Mononuclear cell (primary cell): Measurements from ENCODE around the gene SPATS1. TPM values are rescaled to one million over a fixed set of nuclear protein-coding genes. Genes with fewer than 3 reads are reported as not detected.
"Not testable (repeated sequence)": the region's sequence is repeated elsewhere in the genome, so short reads cannot be mapped to it uniquely, and the experiment has no call there.

ENCODE experiments used
- H3K27me3 ChIP-seq: 2 replicates; pipeline ENCODE4 v1.6.0; 2011; ENCODE audit warnings: low read length, control low read depth; ENCODE audit not compliant: insufficient read depth
- H3K4me1 ChIP-seq: 2 replicates; pipeline ENCODE4 v1.5.1; 2011; ENCODE audit warnings: mild to moderate bottlenecking, low read length, control low read depth; ENCODE audit not compliant: insufficient read depth
- H3K4me3 ChIP-seq: 2 replicates; pipeline ENCODE4 v1.5.1; 2011; ENCODE audit warnings: mild to moderate bottlenecking, low read length, moderate library complexity
- H3K9me3 ChIP-seq: 2 replicates; pipeline ENCODE4 v1.5.1; 2011; ENCODE audit warnings: low read depth, mild to moderate bottlenecking, control low read depth, low read length
- total RNA-seq: library from RNA; depleted of rRNA; stranded (reverse); fragments of >200 nt; gene quantifications from one replicate; pipeline ENCODE4 v1.2.3, GENCODE V29; 2012

The SPATS1 gene
- total RNA-seq, 1 donor = not detected

GRCh38 chr6:44305200-44305725 is 37.2 kb upstream of the SPATS1 start:
- no peaks in the 10 kb centered on the region for H3K27me3 ChIP-seq
- no peak overlapping the region for H3K4me3 ChIP-seq
- H3K4me1 ChIP-seq = no peaks in the 10 kb centered on the region
- no peaks in the 10 kb centered on the region for H3K9me3 ChIP-seq

- peaks cover under 1% of the 10 kb centered on the region for H3K4me1 ChIP-seq
- H3K27me3 ChIP-seq = no peaks in the 10 kb centered on the region
- H3K9me3 ChIP-seq = no peaks in the 10 kb centered on the region
- no peak overlapping the region for H3K4me3 ChIP-seq
Measured at GRCh38 chr6:44306710-44307109, 35.7 kb upstream of the SPATS1 start.

- peaks cover 6% of the 10 kb centered on the region for H3K4me1 ChIP-seq
- no peaks in the 10 kb centered on the region for H3K9me3 ChIP-seq
- H3K27me3 ChIP-seq = no peaks in the 10 kb centered on the region
- H3K4me3 ChIP-seq = no peak overlapping the region
Measured at GRCh38 chr6:44307217-44307616, 35.2 kb upstream of the SPATS1 start.

GRCh38 chr6:44309092-44309491 is 33.4 kb upstream of the SPATS1 start:
- Histone ChIP-seq H3K9me3 (no peaks in the 10 kb centered on the region), H3K4me3 (no peak overlapping the region), H3K27me3 (no peaks in the 10 kb centered on the region), H3K4me1 (peaks cover 12% of the 10 kb centered on the region)

GRCh38 chr6:44309631-44310030 is 32.8 kb upstream of the SPATS1 start:
- no peaks in the 10 kb centered on the region for H3K27me3 ChIP-seq
- H3K4me1 ChIP-seq = peaks cover 12% of the 10 kb centered on the region
- no peak overlapping the region for H3K4me3 ChIP-seq
- no peaks in the 10 kb centered on the region for H3K9me3 ChIP-seq

- Histone ChIP-seq H3K4me1 (peaks cover 12% of the 10 kb centered on the region), H3K4me3 (no peak overlapping the region), H3K9me3 (no peaks in the 10 kb centered on the region), H3K27me3 (no peaks in the 10 kb centered on the region)
Measured at GRCh38 chr6:44310241-44310640, 32.2 kb upstream of the SPATS1 start.

- no peak overlapping the region for H3K4me3 ChIP-seq
- no peaks in the 10 kb centered on the region for H3K27me3 ChIP-seq
- H3K4me1 ChIP-seq = peaks cover 16% of the 10 kb centered on the region
- no peaks in the 10 kb centered on the region for H3K9me3 ChIP-seq
Measured at GRCh38 chr6:44311304-44311703, 31.1 kb upstream of the SPATS1 start.

GRCh38 chr6:44311767-44312166 is 30.7 kb upstream of the SPATS1 start:
- Histone ChIP-seq H3K4me3 (no peak overlapping the region), H3K27me3 (no peaks in the 10 kb centered on the region), H3K9me3 (no peaks in the 10 kb centered on the region), H3K4me1 (peaks cover 16% of the 10 kb centered on the region)

GRCh38 chr6:44312901-44313788 is 29.3 kb upstream of the SPATS1 start, which contains the start of gene AARS2:
TSS of gene AARS2 (minus strand) at chr6:44313347. CDS start at chr6:44313323, 24 bp downstream.
- peaks cover 16% of the 10 kb centered on the region for H3K4me1 ChIP-seq

GRCh38 chr6:44314657-44315056 is 27.8 kb upstream of the SPATS1 start:
- H3K27me3 ChIP-seq, H3K4me3 ChIP-seq, H3K9me3 ChIP-seq: not testable (repeated sequence)
- peaks cover 16% of the 10 kb centered on the region for H3K4me1 ChIP-seq

More at GRCh38 chr6:44312901-44313788, 29.3 kb upstream of the SPATS1 start, which contains the start of gene AARS2:
- Histone ChIP-seq H3K4me3 (peak within 1 kb of the TSS; percentile 81), H3K27me3 (no peaks in the 10 kb centered on the region), H3K9me3 (no peaks in the 10 kb centered on the region)

- no peaks in the 10 kb centered on the region for H3K9me3 ChIP-seq
- H3K4me3 ChIP-seq = no peak overlapping the region
- peaks cover 8% of the 10 kb centered on the region for H3K27me3 ChIP-seq
- peaks cover 16% of the 10 kb centered on the region for H3K4me1 ChIP-seq
Measured at GRCh38 chr6:44315516-44315915, 26.9 kb upstream of the SPATS1 start.

GRCh38 chr6:44315951-44316350 is 26.5 kb upstream of the SPATS1 start:
- Histone ChIP-seq H3K9me3 (no peaks in the 10 kb centered on the region), H3K4me1 (peaks cover 16% of the 10 kb centered on the region), H3K4me3 (no peak overlapping the region), H3K27me3 (peaks cover 8% of the 10 kb centered on the region)

GRCh38 chr6:44316481-44316880 is 26.0 kb upstream of the SPATS1 start:
- no peak overlapping the region for H3K4me3 ChIP-seq
- peaks cover 8% of the 10 kb centered on the region for H3K27me3 ChIP-seq
- no peaks in the 10 kb centered on the region for H3K9me3 ChIP-seq
- H3K4me1 ChIP-seq = peaks cover 16% of the 10 kb centered on the region

GRCh38 chr6:44317136-44317631 is 25.3 kb upstream of the SPATS1 start:
- not testable (repeated sequence) for H3K27me3 ChIP-seq, H3K9me3 ChIP-seq, H3K4me3 ChIP-seq
- peaks cover 10% of the 10 kb centered on the region for H3K4me1 ChIP-seq

- peaks cover 8% of the 10 kb centered on the region for H3K27me3 ChIP-seq
- no peaks in the 10 kb centered on the region for H3K4me1 ChIP-seq
- no peak overlapping the region for H3K4me3 ChIP-seq
- no peaks in the 10 kb centered on the region for H3K9me3 ChIP-seq
Measured at GRCh38 chr6:44321210-44321609, 21.2 kb upstream of the SPATS1 start.
